ENCODE results near the gene SPATA6L. TPM values are rescaled to one million over a fixed set of nuclear protein-coding genes. Genes with fewer than 3 reads are reported as not detected.

Gene SPATA6L
- total and polyA plus RNA-seq, 10 of the 15 experiments (the other 5 are each of a cell fraction or from before 2014, with no cell fraction given), result 0.37 to 1.6 (median 0.91) TPM

DNA sequence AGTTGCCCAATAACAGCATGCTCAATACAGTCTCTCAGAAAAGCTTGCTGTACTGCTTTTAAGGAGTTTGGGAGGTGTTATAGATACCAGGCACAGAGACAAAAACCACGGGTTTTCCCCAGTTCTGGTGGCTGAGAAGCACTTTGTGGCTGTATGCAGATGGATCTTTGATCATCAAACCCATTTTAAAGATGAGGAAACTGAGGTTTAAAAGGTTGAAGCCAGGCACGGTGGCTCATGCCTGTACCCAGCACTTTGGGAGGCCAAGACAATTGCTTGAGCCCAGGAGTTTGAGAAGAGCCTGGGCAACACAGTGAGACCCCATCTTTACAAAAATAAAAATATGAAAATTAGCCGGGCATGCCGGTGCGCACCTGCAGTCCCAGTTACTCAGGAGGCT is 50.5 kb downstream of the SPATA6L start (continued):
- TF ChIP-seq, protein P1, sequence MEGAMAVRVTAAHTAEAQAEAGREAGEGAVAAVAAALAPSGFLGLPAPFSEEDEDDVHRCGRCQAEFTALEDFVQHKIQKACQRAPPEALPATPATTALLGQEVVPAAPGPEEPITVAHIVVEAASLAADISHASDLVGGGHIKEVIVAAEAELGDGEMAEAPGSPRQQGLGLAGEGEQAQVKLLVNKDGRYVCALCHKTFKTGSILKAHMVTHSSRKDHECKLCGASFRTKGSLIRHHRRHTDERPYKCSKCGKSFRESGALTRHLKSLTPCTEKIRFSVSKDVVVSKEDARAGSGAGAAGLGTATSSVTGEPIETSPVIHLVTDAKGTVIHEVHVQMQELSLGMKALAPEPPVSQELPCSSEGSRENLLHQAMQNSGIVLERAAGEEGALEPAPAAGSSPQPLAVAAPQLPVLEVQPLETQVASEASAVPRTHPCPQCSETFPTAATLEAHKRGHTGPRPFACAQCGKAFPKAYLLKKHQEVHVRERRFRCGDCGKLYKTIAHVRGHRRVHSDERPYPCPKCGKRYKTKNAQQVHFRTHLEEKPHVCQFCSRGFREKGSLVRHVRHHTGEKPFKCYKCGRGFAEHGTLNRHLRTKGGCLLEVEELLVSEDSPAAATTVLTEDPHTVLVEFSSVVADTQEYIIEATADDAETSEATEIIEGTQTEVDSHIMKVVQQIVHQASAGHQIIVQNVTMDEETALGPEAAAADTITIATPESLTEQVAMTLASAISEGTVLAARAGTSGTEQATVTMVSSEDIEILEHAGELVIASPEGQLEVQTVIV (IDR thresholded peaks at IDR 0.05; ENCODE audit: borderline replicate concordance, partially characterized antibody), result no peak
- no peak for TF ChIP-seq SMC3 (IDR thresholded peaks at IDR 0.05; ENCODE audit: borderline replicate concordance, low read length)
- TF ChIP-seq KLF5 (IDR thresholded peaks at IDR 0.05; ENCODE audit: partially characterized antibody), result no peak

DNA sequence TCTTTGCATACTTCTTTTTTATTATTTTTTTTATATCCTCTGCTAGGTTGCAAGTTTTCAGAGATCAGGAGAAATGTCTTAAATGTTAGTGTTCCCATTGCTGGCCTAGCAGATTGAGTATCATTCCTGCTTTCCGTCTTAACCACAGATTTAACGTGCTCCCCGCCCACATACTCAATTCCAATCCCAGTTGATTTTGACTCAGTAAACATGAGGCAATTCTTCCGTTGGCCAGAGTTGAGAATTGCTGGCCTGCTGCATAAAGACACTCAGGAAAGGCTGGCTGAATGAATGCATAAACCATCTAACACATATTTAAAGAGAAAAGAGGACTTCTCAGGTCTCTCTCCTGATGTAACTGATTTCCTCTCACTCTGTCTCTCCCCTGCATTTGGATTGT is 51.0 kb downstream of the SPATA6L start:
- Histone ChIP-seq H2AFZ (ENCODE audit: control insufficient read depth, low read depth, low read length) (no peak overlapping the region), H3K36me3 (ENCODE audit: control insufficient read depth in 2 of 2, insufficient read depth in 2 of 2, low read length in 1 of 2) (no peaks in the 10 kb centered on the region), H3K9ac (ENCODE audit: control insufficient read depth, insufficient read depth, low read length) (no peak overlapping the region), H3K4me2 (ENCODE audit: control insufficient read depth, insufficient read depth) (no peak overlapping the region), H3K79me2 (ENCODE audit: control insufficient read depth, insufficient read depth, low read length) (no peaks in the 10 kb centered on the region), H3K4me1 (ENCODE audit: control insufficient read depth, insufficient read depth, low read length) (peaks cover 6% of the 10 kb centered on the region), H3K27me3 (replicated peaks in 1 of 2; ENCODE audit: control insufficient read depth in 2 of 2, insufficient read depth in 2 of 2, low read length in 1 of 2) (no peaks in the 10 kb centered on the region), H3K9me3 (replicated peaks; ENCODE audit: control insufficient read depth, insufficient read depth, low read length) (no peaks in the 10 kb centered on the region), H3K27ac (ENCODE audit: control insufficient read depth, insufficient read depth) (no peak overlapping the region), H3K4me3 (no peak overlapping the region), H4K20me1 (ENCODE audit: control insufficient read depth, insufficient read depth) (no peaks in the 10 kb centered on the region)
- in situ Hi-C loops (cut with MboI) (no loop called here), intact Hi-C loops (cut with micrococcal nuclease; ENCODE audit: unreplicated experiment) (no loop called here)
- ChIA-PET SMC1A (ENCODE audit: uncharacterized antibody, unreplicated experiment) (no interaction called here), POLR2A (no interaction called here), CTCF (no interaction called here), RAD21 (ENCODE audit: unreplicated experiment) (no interaction called here)
- no peak for FAIRE-seq
- WGBS (ENCODE audit: insufficient coverage, insufficient replicate concordance, low lambda C conversion rate, missing lambda C conversion rate), result 55% methylated on average over 4 of the region's 4 CpGs
- TF ChIP-seq SP1 (IDR thresholded peaks at IDR 0.05; ENCODE audit: low read depth, low read length), result no peak
- no peak for TF ChIP-seq EGR1 (IDR thresholded peaks at IDR 0.05; ENCODE audit: borderline replicate concordance in 1 of 2, low read depth in 2 of 2, low read length in 2 of 2)
- TF ChIP-seq TAF1 (IDR thresholded peaks at IDR 0.05; ENCODE audit: borderline replicate concordance, low read depth, low read length), result no peak
- TF ChIP-seq RELA (IDR thresholded peaks at IDR 0.05; ENCODE audit: borderline replicate concordance, partially characterized antibody), result no peak
- TF ChIP-seq, protein P2, sequence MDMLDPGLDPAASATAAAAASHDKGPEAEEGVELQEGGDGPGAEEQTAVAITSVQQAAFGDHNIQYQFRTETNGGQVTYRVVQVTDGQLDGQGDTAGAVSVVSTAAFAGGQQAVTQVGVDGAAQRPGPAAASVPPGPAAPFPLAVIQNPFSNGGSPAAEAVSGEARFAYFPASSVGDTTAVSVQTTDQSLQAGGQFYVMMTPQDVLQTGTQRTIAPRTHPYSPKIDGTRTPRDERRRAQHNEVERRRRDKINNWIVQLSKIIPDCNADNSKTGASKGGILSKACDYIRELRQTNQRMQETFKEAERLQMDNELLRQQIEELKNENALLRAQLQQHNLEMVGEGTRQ (IDR thresholded peaks at IDR 0.05; ENCODE audit: borderline replicate concordance, low read depth, low read length), result no peak
- no peak for TF ChIP-seq HDAC2 (IDR thresholded peaks at IDR 0.05)
- no peak for TF ChIP-seq YY1 (IDR thresholded peaks at IDR 0.05; ENCODE audit: low read depth, low read length)
- TF ChIP-seq BCL11A (IDR thresholded peaks at IDR 0.05; ENCODE audit: low read depth, low read length), result no peak
- TF ChIP-seq ZNF217 (IDR thresholded peaks at IDR 0.05), result no peak
- TF ChIP-seq, protein P3, sequence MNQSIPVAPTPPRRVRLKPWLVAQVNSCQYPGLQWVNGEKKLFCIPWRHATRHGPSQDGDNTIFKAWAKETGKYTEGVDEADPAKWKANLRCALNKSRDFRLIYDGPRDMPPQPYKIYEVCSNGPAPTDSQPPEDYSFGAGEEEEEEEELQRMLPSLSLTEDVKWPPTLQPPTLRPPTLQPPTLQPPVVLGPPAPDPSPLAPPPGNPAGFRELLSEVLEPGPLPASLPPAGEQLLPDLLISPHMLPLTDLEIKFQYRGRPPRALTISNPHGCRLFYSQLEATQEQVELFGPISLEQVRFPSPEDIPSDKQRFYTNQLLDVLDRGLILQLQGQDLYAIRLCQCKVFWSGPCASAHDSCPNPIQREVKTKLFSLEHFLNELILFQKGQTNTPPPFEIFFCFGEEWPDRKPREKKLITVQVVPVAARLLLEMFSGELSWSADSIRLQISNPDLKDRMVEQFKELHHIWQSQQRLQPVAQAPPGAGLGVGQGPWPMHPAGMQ (IDR thresholded peaks at IDR 0.05; ENCODE audit: borderline replicate concordance), result no peak
- ATAC-seq, result no peak
- DNase-seq (ENCODE audit: low read depth, low spot score), result no peak
- BruUV-seq (replicated peaks), result no TSS peak

Measured in GM12878 (cell line).